GM12878 (cell line): ENCODE measurements around the gene GRIK2. TPM values are rescaled to one million over a fixed set of nuclear protein-coding genes. Genes with fewer than 3 reads are reported as not detected.

Experiments used
- BCL3 ChIP-seq: IDR thresholded peaks from 2 replicates; pipeline ENCODE4 v1.6.1; 2011; ENCODE audit warnings: borderline replicate concordance, low read depth, mild to moderate bottlenecking, moderate library complexity, low read length; ENCODE audit not compliant: insufficient read depth, poor library complexity, severe bottlenecking
- BHLHE40 ChIP-seq, 2 experiments: fragments of 450-650 bp in 1 of 2; IDR thresholded peaks; 2 replicates each; pipeline ENCODE4 v1.6.1; 2011 to 2017; ENCODE audit warnings: low read depth in 2 of 2, borderline replicate concordance in 1 of 2, improper control_type of control experiment in 1 of 2, low read length in 1 of 2, mild to moderate bottlenecking in 1 of 2
- CBFB ChIP-seq: IDR thresholded peaks from 2 replicates; pipeline ENCODE4 v1.6.1; 2016; ENCODE audit warnings: antibody characterized with exemption, low read depth
- EGR1 ChIP-seq, 2 experiments: IDR thresholded peaks; 1 replicate in 1 of 2; 2 replicates in 1 of 2; pipeline ENCODE4 v1.6.1; 2011 to 2012; ENCODE audit warnings: low read depth in 2 of 2, low read length in 2 of 2, borderline replicate concordance in 1 of 2, mild to moderate bottlenecking in 1 of 2, moderate library complexity in 1 of 2
- ETV6 ChIP-seq, 2 experiments: fragments of 450-650 bp in 1 of 2; IDR thresholded peaks in 1 of 2; conservative IDR thresholded peaks in 1 of 2; 2 replicates each; pipeline ENCODE4 v1.6.1; 2014; ENCODE audit warnings: antibody characterized with exemption in 1 of 2, borderline replicate concordance in 1 of 2, low read depth in 1 of 2, mild to moderate bottlenecking in 1 of 2, moderate library complexity in 1 of 2
- EZH2 ChIP-seq: IDR thresholded peaks from 2 replicates; pipeline ENCODE4 v1.6.1; 2012; ENCODE audit warnings: low read depth, mild to moderate bottlenecking, control low read depth, inconsistent platforms, low read length, borderline replicate concordance; ENCODE audit not compliant: control insufficient read depth
- GATAD2B ChIP-seq: fragments of 450-650 bp; conservative IDR thresholded peaks from 2 replicates; pipeline ENCODE4 v1.6.1; 2017; ENCODE audit warnings: low read depth, mild to moderate bottlenecking, moderate library complexity
- HCFC1 ChIP-seq: fragments of 150-350 bp; IDR thresholded peaks from 2 replicates; pipeline ENCODE4 v1.6.1; 2014; ENCODE audit warnings: low read length
- KDM1A ChIP-seq: fragments of 200-600 bp; sonication (generic); IDR thresholded peaks from 2 replicates; pipeline ENCODE4 v1.6.1; 2016; ENCODE audit warnings: borderline replicate concordance
- KLF5 ChIP-seq: fragments of 450-650 bp; IDR thresholded peaks from 2 replicates; pipeline ENCODE4 v1.6.1; 2014; ENCODE audit warnings: mild to moderate bottlenecking; ENCODE audit not compliant: partially characterized antibody
- MXI1 ChIP-seq: fragments of 150-350 bp; IDR thresholded peaks from 2 replicates; pipeline ENCODE4 v1.6.1; 2011; ENCODE audit warnings: low read depth, mild to moderate bottlenecking, inconsistent platforms, low read length, improper control_type of control experiment
- NBN ChIP-seq: fragments of 450-650 bp; IDR thresholded peaks from 2 replicates; pipeline ENCODE4 v1.6.1; 2016
- NR2C2 ChIP-seq: IDR thresholded peaks from 2 replicates; pipeline ENCODE4 v1.6.1; 2011; ENCODE audit warnings: borderline replicate concordance, low read depth; ENCODE audit not compliant: control insufficient read depth, insufficient read length
- RELB ChIP-seq: fragments of 450-650 bp; IDR thresholded peaks from 2 replicates; pipeline ENCODE4 v1.6.1; 2017; ENCODE audit warnings: low read depth, mild to moderate bottlenecking, moderate library complexity
- REST ChIP-seq: IDR thresholded peaks from 2 replicates; pipeline ENCODE4 v1.6.1; 2012; ENCODE audit warnings: mild to moderate bottlenecking, low read depth, low read length
- SP1 ChIP-seq: IDR thresholded peaks from one replicate; pipeline ENCODE4 v1.6.1; 2011; ENCODE audit warnings: low read depth, low read length
- SUZ12 ChIP-seq: fragments of 200-600 bp; sonication (generic); IDR thresholded peaks from one replicate; pipeline ENCODE4 v1.6.1; 2018; ENCODE audit warnings: antibody characterized with exemption, mild to moderate bottlenecking; ENCODE audit not compliant: unreplicated experiment
- TAF1 ChIP-seq: IDR thresholded peaks from 2 replicates; pipeline ENCODE4 v1.6.1; 2011; ENCODE audit warnings: mild to moderate bottlenecking, low read depth, low read length, borderline replicate concordance
- YY1 ChIP-seq: IDR thresholded peaks from 2 replicates; pipeline ENCODE4 v1.6.1; 2011; ENCODE audit warnings: low read depth, mild to moderate bottlenecking, low read length
- ZBTB11 ChIP-seq: fragments of 450-650 bp; formaldehyde crosslinking; IDR thresholded peaks from 2 replicates; pipeline ENCODE4 v1.5.0; 2022; ENCODE audit warnings: mild to moderate bottlenecking, missing genetic modification characterization
- polyA plus RNA-seq, 11 experiments: library from polyadenylated mRNA; depleted of rRNA in 4 of 11; unstranded in 6 of 11; stranded (reverse) in 5 of 11; fragments of >200 nt; fragmentation: Nextera tagmentation in 4 of 11; fragmentation: Illumina TruSeq in 1 of 11; extraction: Ambion mirVana in 4 of 11; extraction: Trizol in 1 of 11; gene quantifications; 1 replicate in 1 of 11; 2 replicates in 10 of 11; pipeline versions ENCODE4 v1.2.1 to v1.2.3, GENCODE V29; 2011 to 2016; ENCODE audit warnings: inconsistent platforms in 2 of 11, missing spikeins in 2 of 11, low read depth in 1 of 11
- total RNA-seq, 4 experiments: library from RNA; depleted of rRNA in 3 of 4; stranded (reverse); fragments of >200 nt in 3 of 4; fragmentation: Illumina TruSeq in 1 of 4; extraction: Trizol in 1 of 4; gene quantifications; 2 replicates each; pipeline versions ENCODE4 v1.2.1 to v1.2.3, GENCODE V29; 2013 to 2021

GRIK2 gene
- total and polyA plus RNA-seq, 10 of the 15 experiments (the other 5 are each of a cell fraction or from before 2014, with no cell fraction given), result not detected

- TF ChIP-seq BCL3 (no peak), SUZ12 (no peak), TAF1 (no peak), EGR1 (IDR thresholded peaks at IDR 0.05; ENCODE audit: borderline replicate concordance in 1 of 2, low read depth in 2 of 2, low read length in 2 of 2) (no peak), HCFC1 (no peak), CBFB (no peak), RELB (peak; percentile 76), YY1 (no peak), MXI1 (no peak), EZH2 (no peak), ZBTB11 (CRISPR knock-in tag) (no peak), REST (no peak), ETV6 (conservative IDR thresholded peaks at IDR 0.05 in 1 of 2, IDR thresholded peaks at IDR 0.05 in 1 of 2; ENCODE audit: borderline replicate concordance in 1 of 2, low read depth in 1 of 2) (no peak), KLF5 (no peak), NR2C2 (no peak), GATAD2B (no peak), NBN (no peak), KDM1A (no peak), SP1 (no peak), BHLHE40 (IDR thresholded peaks at IDR 0.05; ENCODE audit: borderline replicate concordance in 1 of 2, low read depth in 2 of 2, low read length in 1 of 2) (peak; percentile 40 to 41; a peak in 2 of 4 replicates)
Measured at GRCh38 chr6:101845621-101846020, 452.1 kb downstream of the GRIK2 start (continued).
